ENCODE measurements around the gene MAP1B. TPM values are rescaled to one million over a fixed set of nuclear protein-coding genes. Genes with fewer than 3 reads are reported as not detected.

MAP1B gene
- total and polyA plus RNA-seq, 10 of the 15 experiments (the other 5 are each of a cell fraction or from before 2014, with no cell fraction given) = 0.02 to 0.81 (median 0.06) TPM; not detected in 1

DNA sequence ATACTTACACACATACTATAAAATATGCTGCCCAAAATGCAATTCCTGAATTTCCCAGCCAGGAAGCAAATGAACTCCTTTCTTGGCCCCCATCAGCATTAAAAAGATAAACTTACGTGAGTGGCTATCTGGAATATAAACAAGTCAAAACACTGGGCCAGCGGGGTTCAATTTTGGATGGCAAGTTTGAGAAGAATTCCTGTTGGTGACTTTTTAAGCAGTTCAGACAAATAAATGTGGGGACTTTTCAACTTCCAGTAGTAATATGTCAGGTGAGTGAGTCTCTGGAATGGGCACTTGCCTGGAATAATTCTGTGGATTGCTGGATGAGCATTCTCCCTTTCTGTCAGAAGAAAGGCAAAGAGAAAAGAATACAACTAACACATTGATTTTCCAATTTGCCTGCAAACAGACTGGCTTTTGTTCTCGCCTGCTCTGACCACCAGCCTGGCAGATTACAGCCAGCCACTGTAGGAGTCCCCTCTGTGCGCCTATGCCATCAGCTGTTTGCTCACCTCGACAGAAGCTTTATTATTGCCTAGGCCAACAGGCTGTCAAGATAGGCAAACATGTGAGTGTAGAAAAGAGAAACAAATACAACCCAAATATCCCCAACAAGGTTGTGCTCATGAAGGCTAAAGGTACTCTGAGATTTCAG is 134.2 kb downstream of the MAP1B start:
- CTCF ChIA-PET = interaction anchor here (0.6 to 3.1 kb wide), 3 partner anchors 12 to 181 kb away, joined by 3 to 12 read pairs (median 4); no protein-coding TSS in a partner anchor
- Histone ChIP-seq H3K4me2 (ENCODE audit: control insufficient read depth, insufficient read depth) (no peak overlapping the region), H3K4me3 (no peak overlapping the region), H3K27ac (ENCODE audit: control insufficient read depth, insufficient read depth) (no peak overlapping the region; the same call in 1 of the 2 replicates), H3K27me3 (replicated peaks in 1 of 2; ENCODE audit: control insufficient read depth in 2 of 2, insufficient read depth in 2 of 2, low read length in 1 of 2) (no peaks in the 10 kb centered on the region), H4K20me1 (ENCODE audit: control insufficient read depth, insufficient read depth) (no peaks in the 10 kb centered on the region), H2AFZ (ENCODE audit: control insufficient read depth, low read depth, low read length) (no peak overlapping the region), H3K4me1 (ENCODE audit: control insufficient read depth, insufficient read depth, low read length) (peaks cover 3% of the 10 kb centered on the region; the same call in 1 of the 2 replicates), H3K79me2 (ENCODE audit: control insufficient read depth, insufficient read depth, low read length) (peaks cover 3% of the 10 kb centered on the region; the same call in 1 of the 2 replicates), H3K36me3 (ENCODE audit: control insufficient read depth in 2 of 2, insufficient read depth in 2 of 2, low read length in 1 of 2) (peaks cover 0 to 22% of the 10 kb centered on the region in 2 experiments; a peak in 3 of 4 replicates), H3K9me3 (replicated peaks; ENCODE audit: control insufficient read depth, insufficient read depth, low read length) (no peaks in the 10 kb centered on the region), H3K9ac (ENCODE audit: control insufficient read depth, insufficient read depth, low read length) (no peak overlapping the region)
- FAIRE-seq = no peak
- POLR2A ChIA-PET = no interaction called here
- intact Hi-C loops (cut with micrococcal nuclease; ENCODE audit: unreplicated experiment) = loop anchor here (10.0 kb wide), 1 partner anchor 457 kb away; no protein-coding TSS in a partner anchor
- no peak for ATAC-seq
- in situ Hi-C loops (cut with MboI) = loop anchor here (10.0 kb wide), 1 partner anchor 457 kb away; no protein-coding TSS in a partner anchor
- DNase-seq (ENCODE audit: low read depth, low spot score) = no peak
- no TSS peak for BruUV-seq (replicated peaks)
- RAD21 ChIA-PET (ENCODE audit: unreplicated experiment) = interaction anchor here (1.3 to 1.4 kb wide), 2 partner anchors 66 to 234 kb away, joined by 3 read pairs; no protein-coding TSS in a partner anchor
- 97% methylated on average over 5 of the region's 5 CpGs for WGBS (ENCODE audit: insufficient coverage, insufficient replicate concordance, low lambda C conversion rate, missing lambda C conversion rate)
- SMC1A ChIA-PET (ENCODE audit: uncharacterized antibody, unreplicated experiment) = interaction anchor here (0.7 to 1.6 kb wide), 3 partner anchors 8 to 104 kb away, joined by 3 to 4 read pairs (median 3); no protein-coding TSS in a partner anchor
- TF ChIP-seq ZNF24 (IDR thresholded peaks at IDR 0.05) (no peak), BHLHE40 (IDR thresholded peaks at IDR 0.05; ENCODE audit: borderline replicate concordance in 1 of 2, low read depth in 2 of 2, low read length in 1 of 2) (no peak), MEF2A (IDR thresholded peaks at IDR 0.05; ENCODE audit: insufficient read depth, low read depth, low read length) (no peak), CHD4 (IDR thresholded peaks at IDR 0.05) (no peak)

All from GM12878 (cell line).